HCT116 (cell line): ENCODE measurements around the gene OVCH2. TPM values are rescaled to one million over a fixed set of nuclear protein-coding genes. Genes with fewer than 3 reads are reported as not detected.

ENCODE experiments used
- ATAC-seq: fragments of 200-7000 bp; cut with Tn5 transposase; 2 replicates; pipeline ENCODE4 v1.9.1; 2020; ENCODE audit warnings: mild to moderate bottlenecking, moderate library complexity
- BruUV-seq: library from RNA; stranded (reverse); fragments of 400-500 nt; replicated peaks from 2 replicates; lab custom pipeline; 2021; lab: Mats Ljungman, UMichigan
- CTCF ChIA-PET: fragments of 300-600 bp; sonication (Branson Sonifier 250); formaldehyde crosslinking; loops from one replicate; lab custom pipeline; 2021; ENCODE audit warnings: antibody characterized with exemption; lab: Charles Lee
- POLR2A ChIA-PET: fragments of 300-600, 350-600 bp; sonication (Branson Sonifier 250); formaldehyde crosslinking; loops from one replicate; lab custom pipeline; 2021; ENCODE audit warnings: antibody characterized with exemption; lab: Charles Lee
- RAD21 ChIA-PET, 2 experiments: fragments of 300-600 bp; sonication (Branson Sonifier 250); formaldehyde crosslinking; loops; one replicate each; lab custom pipeline; 2023; ENCODE audit warnings: low total read pairs in 2 of 2; ENCODE audit not compliant: uncharacterized antibody in 2 of 2, unreplicated experiment in 2 of 2, low non-redundant PET in 1 of 2; lab: Charles Lee
- DNase-seq: peaks from one replicate; pipeline ENCODE4 v3.0.0-alpha.2; 2010; ENCODE audit warnings: low read depth, low spot score
- H2AFZ ChIP-seq: fragments of 200-600 bp; shearing (Covaris generic), sonication (generic); 2 replicates; pipeline ENCODE4 v1.6.1; 2017; ENCODE audit warnings: low read depth, mixed run types, mixed read lengths, antibody characterized with exemption, low read length; ENCODE audit not compliant: poor library complexity, severe bottlenecking
- H3K27ac ChIP-seq: 2 replicates; pipeline ENCODE4 v1.5.1; 2012; ENCODE audit warnings: low read depth, low read length
- H3K27me3 ChIP-seq: fragments of 200-600 bp; sonication (generic); 2 replicates; pipeline ENCODE4 v1.6.1; 2016; ENCODE audit warnings: mixed run types, low read length, mixed read lengths; ENCODE audit not compliant: insufficient read depth
- H3K36me3 ChIP-seq, 2 experiments: fragments of 200-500 bp in 1 of 2; fragments of 200-600 bp in 1 of 2; sonication (Bioruptor generic) in 1 of 2; sonication (generic) in 1 of 2; 2 replicates each; pipeline versions ENCODE4 v1.5.1 to v1.6.1; 2014 to 2016; ENCODE audit warnings: low read length in 2 of 2, inconsistent platforms in 1 of 2, mixed read lengths in 1 of 2, mixed run types in 1 of 2; ENCODE audit not compliant: insufficient read depth in 2 of 2, control insufficient read depth in 1 of 2
- H3K4me1 ChIP-seq, 2 experiments: fragments of 200-600 bp in 1 of 2; sonication (generic) in 1 of 2; 2 replicates each; pipeline versions ENCODE4 v1.5.1 to v1.6.1; 2012 to 2017; ENCODE audit warnings: low read length in 2 of 2, inconsistent platforms in 1 of 2, mild to moderate bottlenecking in 1 of 2, mixed read lengths in 1 of 2, mixed run types in 1 of 2, moderate library complexity in 1 of 2; ENCODE audit not compliant: insufficient read depth in 2 of 2, control insufficient read depth in 1 of 2
- H3K4me2 ChIP-seq: fragments of 200-600 bp; sonication (generic); 2 replicates; pipeline ENCODE4 v1.6.1; 2017; ENCODE audit warnings: mixed run types, low read length, mixed read lengths
- H3K4me3 ChIP-seq, 2 experiments: fragments of 200-600 bp in 1 of 2; sonication (generic) in 1 of 2; replicated peaks in 1 of 2; 2 replicates each; pipeline ENCODE4 v1.5.1; 2011 to 2016; ENCODE audit warnings: low read length in 2 of 2, control low read depth in 1 of 2, low read depth in 1 of 2, mild to moderate bottlenecking in 1 of 2, mixed read lengths in 1 of 2, mixed run types in 1 of 2
- H3K79me2 ChIP-seq: fragments of 200-600 bp; sonication (generic); 2 replicates; pipeline ENCODE4 v1.6.1; 2017; ENCODE audit warnings: mild to moderate bottlenecking, mixed run types, low read length, moderate library complexity, mixed read lengths; ENCODE audit not compliant: insufficient read depth
- H3K9ac ChIP-seq: fragments of 200-600 bp; sonication (generic); 2 replicates; pipeline ENCODE4 v1.6.1; 2016; ENCODE audit warnings: low read length, mixed read lengths
- H3K9me2 ChIP-seq: fragments of 200-600 bp; sonication (generic), shearing (Covaris generic); 2 replicates; pipeline ENCODE4 v1.6.1; 2017; ENCODE audit warnings: mixed run types, mild to moderate bottlenecking, moderate library complexity; ENCODE audit not compliant: insufficient read depth
- H3K9me3 ChIP-seq, 2 experiments: fragments of 200-500 bp in 1 of 2; fragments of 200-600 bp in 1 of 2; sonication (Bioruptor generic) in 1 of 2; sonication (generic) in 1 of 2; 2 replicates each; pipeline ENCODE4 v1.6.1; 2014 to 2017; ENCODE audit warnings: low read length in 2 of 2, mixed read lengths in 2 of 2, inconsistent platforms in 1 of 2, low read depth in 1 of 2, mild to moderate bottlenecking in 1 of 2, mixed run types in 1 of 2, moderate library complexity in 1 of 2; ENCODE audit not compliant: control insufficient read depth in 1 of 2, insufficient read depth in 1 of 2
- H4K20me1 ChIP-seq: fragments of 200-600 bp; sonication (generic), shearing (Covaris generic); 2 replicates; pipeline ENCODE4 v1.6.1; 2017; ENCODE audit warnings: mixed run types, mild to moderate bottlenecking, moderate library complexity; ENCODE audit not compliant: insufficient read depth
- CBX3 ChIP-seq: IDR thresholded peaks from 2 replicates; pipeline ENCODE4 v1.6.1; 2012; ENCODE audit warnings: low read depth
- CTCF ChIP-seq, 3 experiments: fragments of 200-600 bp in 1 of 3; sonication (generic) in 1 of 3; IDR thresholded peaks in 2 of 3; conservative IDR thresholded peaks in 1 of 3; 2 replicates each; pipeline ENCODE4 v1.5.1; 2012 to 2017; ENCODE audit warnings: low read depth in 2 of 3, low read length in 2 of 3, antibody characterized with exemption in 1 of 3, borderline replicate concordance in 1 of 3, control low read depth in 1 of 3, mild to moderate bottlenecking in 1 of 3, mixed read lengths in 1 of 3, mixed run types in 1 of 3, moderate library complexity in 1 of 3; ENCODE audit not compliant: insufficient read depth in 1 of 3
- EGR1 ChIP-seq: IDR thresholded peaks from 2 replicates; pipeline ENCODE4 v1.6.1; 2012; ENCODE audit warnings: low read depth
- ELF1 ChIP-seq: IDR thresholded peaks from 2 replicates; pipeline ENCODE4 v1.6.1; 2012; ENCODE audit warnings: low read depth, borderline replicate concordance
- EZH2phosphoT487 ChIP-seq: fragments of 200-600 bp; IDR thresholded peaks from 2 replicates; pipeline ENCODE4 v1.6.1; 2018; ENCODE audit warnings: antibody characterized with exemption, borderline replicate concordance
- FOSL1 ChIP-seq: IDR thresholded peaks from 2 replicates; pipeline ENCODE4 v1.6.1; 2012; ENCODE audit warnings: low read depth
- SP1 ChIP-seq: IDR thresholded peaks from 2 replicates; pipeline ENCODE4 v1.6.1; 2012; ENCODE audit warnings: low read depth
- SRF ChIP-seq: IDR thresholded peaks from 2 replicates; pipeline ENCODE4 v1.6.1; 2012; ENCODE audit warnings: low read depth
- TCF7L2 ChIP-seq: IDR thresholded peaks from 2 replicates; pipeline ENCODE4 v1.7.0; 2011; ENCODE audit warnings: borderline replicate concordance, inconsistent platforms; ENCODE audit not compliant: insufficient read depth, insufficient read length; ENCODE audit errors: extremely low read depth
- ZBTB33 ChIP-seq: IDR thresholded peaks from 2 replicates; pipeline ENCODE4 v1.6.1; 2011; ENCODE audit warnings: mild to moderate bottlenecking, low read length, moderate library complexity; ENCODE audit not compliant: insufficient replicate concordance; ENCODE audit errors: extremely low read depth
- intact Hi-C: fragments of 100-400 bp; cut with micrococcal nuclease; formaldehyde crosslinking; loops from 2 replicates; pipeline ENCODE4 v1.10.0; 2022
- total RNA-seq: library from RNA; stranded (reverse); gene quantifications from one replicate; pipeline ENCODE4 v1.2.1, GENCODE V29; 2021; ENCODE audit not compliant: unreplicated experiment

The OVCH2 gene
- total RNA-seq, 1 experiment from 2014 or later = not detected

- H3K36me3 ChIP-seq = no peaks in the 10 kb centered on the region
- no TSS peak for BruUV-seq
- H3K9ac ChIP-seq = no peak overlapping the region
- H3K9me2 ChIP-seq = no peaks in the 10 kb centered on the region
- intact Hi-C loops = no loop called here
- H3K27ac ChIP-seq = no peak overlapping the region
- H3K27me3 ChIP-seq = peaks cover 91% of the 10 kb centered on the region
- H2AFZ ChIP-seq = no peak overlapping the region
- TF ChIP-seq SP1 = no peak
- no peak for TF ChIP-seq SRF
- no peak for TF ChIP-seq CBX3
- no peak for TF ChIP-seq TCF7L2
- TF ChIP-seq EGR1 = no peak
- no peak for TF ChIP-seq ELF1
- no peak for TF ChIP-seq EZH2phosphoT487
- TF ChIP-seq CTCF (IDR thresholded peaks at IDR 0.05 in 2 of 3, conservative IDR thresholded peaks at IDR 0.05 in 1 of 3; ENCODE audit: borderline replicate concordance in 1 of 3, insufficient read depth in 1 of 3, low read depth in 2 of 3, low read length in 2 of 3) = no peak
- no peak for TF ChIP-seq FOSL1
- TF ChIP-seq ZBTB33 = no peak
- no peaks in the 10 kb centered on the region for H3K4me1 ChIP-seq
- H4K20me1 ChIP-seq = no peaks in the 10 kb centered on the region
- DNase-seq = no peak
- no peaks in the 10 kb centered on the region for H3K79me2 ChIP-seq
- no peak for ATAC-seq
- ChIA-PET RAD21 (interaction anchor here in 1 of 2 experiments (1.5 kb wide), 1 partner anchor 118 kb away, joined by 3 read pairs; no protein-coding TSS in a partner anchor), CTCF (interaction anchor here (1.0 kb wide), 1 partner anchor 24 kb away, joined by 3 read pairs; no protein-coding TSS in a partner anchor), POLR2A (no interaction called here)
- H3K4me3 ChIP-seq = no peak overlapping the region
- no peaks in the 10 kb centered on the region for H3K9me3 ChIP-seq
- H3K4me2 ChIP-seq = no peak overlapping the region
These were observed 17.0 kb downstream of the OVCH2 start for GRCh38 chr11:7689239-7689638.
